Mammary epithelial cell (primary cell): Measurements from ENCODE around the gene MTRF1.

Source experiments
- EZH2 ChIP-seq: IDR thresholded peaks from 2 replicates; pipeline ENCODE4 v1.6.1; 2012; ENCODE audit warnings: low read length, inconsistent platforms, borderline replicate concordance
- TF ChIP-seq, protein P1 (sequence below), 2 donors: IDR thresholded peaks in 1 of 2; conservative IDR thresholded peaks in 1 of 2; 2 replicates each; pipeline ENCODE4 v1.5.1; 2011 to 2012; ENCODE audit warnings: inconsistent platforms in 2 of 2, low read length in 2 of 2, mild to moderate bottlenecking in 2 of 2, control low read depth in 1 of 2, low read depth in 1 of 2; ENCODE audit not compliant: insufficient read depth in 1 of 2; ENCODE audit errors: extremely low read depth in 1 of 2

DNA sequence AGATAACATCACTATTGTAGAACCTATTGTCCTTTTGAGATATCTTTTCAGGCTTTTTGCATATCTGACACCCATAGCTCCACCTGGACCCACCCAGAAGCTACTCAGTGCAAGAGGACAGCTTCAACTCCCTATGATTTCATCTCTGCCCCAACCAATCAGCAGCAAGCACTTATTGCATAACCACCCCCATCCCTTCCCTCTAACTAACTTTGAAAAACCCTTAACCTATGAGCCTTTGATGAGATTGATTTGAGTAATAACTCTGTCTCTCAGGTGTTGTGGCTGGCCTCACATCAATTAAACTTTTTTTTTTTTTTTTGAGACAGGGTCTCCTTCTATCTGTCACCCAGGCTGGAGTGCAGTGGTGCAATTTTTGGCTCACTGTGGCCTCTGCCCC is 13.4 kb upstream of the MTRF1 start:
- TF ChIP-seq, protein P1, sequence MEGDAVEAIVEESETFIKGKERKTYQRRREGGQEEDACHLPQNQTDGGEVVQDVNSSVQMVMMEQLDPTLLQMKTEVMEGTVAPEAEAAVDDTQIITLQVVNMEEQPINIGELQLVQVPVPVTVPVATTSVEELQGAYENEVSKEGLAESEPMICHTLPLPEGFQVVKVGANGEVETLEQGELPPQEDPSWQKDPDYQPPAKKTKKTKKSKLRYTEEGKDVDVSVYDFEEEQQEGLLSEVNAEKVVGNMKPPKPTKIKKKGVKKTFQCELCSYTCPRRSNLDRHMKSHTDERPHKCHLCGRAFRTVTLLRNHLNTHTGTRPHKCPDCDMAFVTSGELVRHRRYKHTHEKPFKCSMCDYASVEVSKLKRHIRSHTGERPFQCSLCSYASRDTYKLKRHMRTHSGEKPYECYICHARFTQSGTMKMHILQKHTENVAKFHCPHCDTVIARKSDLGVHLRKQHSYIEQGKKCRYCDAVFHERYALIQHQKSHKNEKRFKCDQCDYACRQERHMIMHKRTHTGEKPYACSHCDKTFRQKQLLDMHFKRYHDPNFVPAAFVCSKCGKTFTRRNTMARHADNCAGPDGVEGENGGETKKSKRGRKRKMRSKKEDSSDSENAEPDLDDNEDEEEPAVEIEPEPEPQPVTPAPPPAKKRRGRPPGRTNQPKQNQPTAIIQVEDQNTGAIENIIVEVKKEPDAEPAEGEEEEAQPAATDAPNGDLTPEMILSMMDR (conservative IDR thresholded peaks at IDR 0.05 in 1 of 2, IDR thresholded peaks at IDR 0.05 in 1 of 2; ENCODE audit: extremely low read depth in 1 of 2, insufficient read depth in 1 of 2, low read depth in 1 of 2, low read length in 2 of 2), result no peak
- TF ChIP-seq EZH2, result no peak
